WERI-Rb-1 (cell line): ENCODE measurements around the gene GALNT18.

Experiments used
- DNase-seq: peaks from one replicate; pipeline ENCODE4 v3.0.0-alpha.2; 2020
- H3K27ac ChIP-seq: fragments of 250-450 bp; sonication (Bioruptor Pico); 2 replicates; pipeline ENCODE4 v1.5.1; 2020; ENCODE audit warnings: mild to moderate bottlenecking, moderate library complexity
- H3K27me3 ChIP-seq: fragments of 250-450 bp; sonication (Bioruptor Pico); 2 replicates; pipeline ENCODE4 v1.5.1; 2021; ENCODE audit warnings: mild to moderate bottlenecking, low read depth, moderate library complexity; ENCODE audit not compliant: insufficient read depth, severe bottlenecking
- H3K36me3 ChIP-seq: fragments of 250-450 bp; sonication (Bioruptor Pico); 2 replicates; pipeline ENCODE4 v1.5.1; 2020; ENCODE audit warnings: mild to moderate bottlenecking, moderate library complexity
- H3K4me3 ChIP-seq: 2 replicates; pipeline ENCODE4 v1.5.1; 2011; ENCODE audit warnings: low read depth, mild to moderate bottlenecking, control low read depth, low read length
- H3K9me3 ChIP-seq: fragments of 250-450 bp; sonication (Bioruptor Pico); 2 replicates; pipeline ENCODE4 v1.5.1; 2021; ENCODE audit warnings: mild to moderate bottlenecking, moderate library complexity; ENCODE audit not compliant: severe bottlenecking
- CTCF ChIP-seq: IDR thresholded peaks from 2 replicates; pipeline ENCODE4 v1.5.1; 2011; ENCODE audit warnings: low read depth, mild to moderate bottlenecking, control low read depth, inconsistent platforms, low read length

Gene GALNT18

GRCh38 chr11:11408436-11409221 is 213.2 kb downstream of the GALNT18 start:
- Histone ChIP-seq H3K27ac (no peak overlapping the region), H3K4me3 (no peak overlapping the region), H3K9me3 (no peaks in the 10 kb centered on the region), H3K27me3 (no peaks in the 10 kb centered on the region), H3K36me3 (no peaks in the 10 kb centered on the region)
- no peak for DNase-seq
- no peak for TF ChIP-seq CTCF

GRCh38 chr11:11407763-11408084 is 214.1 kb downstream of the GALNT18 start:
- Histone ChIP-seq H3K27me3 (no peaks in the 10 kb centered on the region), H3K9me3 (no peaks in the 10 kb centered on the region), H3K36me3 (no peaks in the 10 kb centered on the region), H3K27ac (no peak overlapping the region), H3K4me3 (no peak overlapping the region)
- DNase-seq: no peak
- TF ChIP-seq CTCF: no peak

GRCh38 chr11:11407065-11407762 is 214.6 kb downstream of the GALNT18 start:
- TF ChIP-seq CTCF: no peak
- Histone ChIP-seq H3K27ac (no peak overlapping the region), H3K27me3 (no peaks in the 10 kb centered on the region), H3K4me3 (no peak overlapping the region), H3K36me3 (no peaks in the 10 kb centered on the region), H3K9me3 (no peaks in the 10 kb centered on the region)
- DNase-seq: no peak

GRCh38 chr11:11406652-11407051 is 215.2 kb downstream of the GALNT18 start:
- Histone ChIP-seq H3K36me3 (no peaks in the 10 kb centered on the region), H3K4me3 (no peak overlapping the region)
- no peak for DNase-seq

GRCh38 chr11:11403763-11404725 is 217.8 kb downstream of the GALNT18 start:
- H3K27me3 ChIP-seq: no peaks in the 10 kb centered on the region
- TF ChIP-seq CTCF: no peak
- H3K9me3 ChIP-seq: no peaks in the 10 kb centered on the region
- H3K4me3 ChIP-seq: no peak overlapping the region
- no peak for DNase-seq
- H3K27ac ChIP-seq: no peak overlapping the region
- no peaks in the 10 kb centered on the region for H3K36me3 ChIP-seq

More at GRCh38 chr11:11406652-11407051, 215.2 kb downstream of the GALNT18 start:
- Histone ChIP-seq H3K9me3 (no peaks in the 10 kb centered on the region), H3K27ac (no peak overlapping the region), H3K27me3 (no peaks in the 10 kb centered on the region)
- TF ChIP-seq CTCF: no peak
